ENCODE measurements around the gene SIX5. TPM values are rescaled to one million over a fixed set of nuclear protein-coding genes. Genes with fewer than 3 reads are reported as not detected.
A peak's percentile ranks its signal among the peaks of the same experiment; 100 is the strongest.

The SIX5 gene
- total RNA-seq, 1 experiment from 2014 or later: 38.7 TPM

DNA sequence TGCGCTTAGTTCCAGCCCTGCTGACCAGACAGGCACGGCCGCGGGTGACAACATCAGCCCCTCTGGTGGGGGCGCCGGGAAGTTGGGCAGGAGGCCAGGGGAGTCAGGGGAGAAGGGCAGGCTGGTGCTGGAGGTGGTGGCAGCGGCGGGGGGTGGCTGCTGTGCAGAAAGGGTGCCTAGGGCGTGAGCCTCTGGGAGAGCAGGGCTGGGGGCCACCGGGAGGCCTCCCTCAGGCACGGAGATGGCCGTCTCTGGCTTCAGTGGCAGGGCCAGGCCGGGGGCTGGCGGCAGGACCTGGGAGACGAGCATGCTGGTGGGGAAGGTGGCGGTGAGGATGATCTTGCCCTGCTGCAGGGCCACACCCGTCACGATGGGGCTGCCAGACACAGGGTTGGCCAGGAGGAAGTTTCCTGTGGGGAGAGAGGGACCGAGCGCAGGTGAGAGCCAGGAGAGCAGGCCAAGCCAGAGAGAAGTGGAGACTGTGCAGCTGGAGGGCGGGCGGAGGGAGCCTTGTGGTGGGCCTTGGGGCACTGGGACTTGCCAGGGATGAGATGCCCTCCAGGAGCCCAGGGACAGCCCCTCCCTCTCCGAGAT lies 3.3 kb downstream of the SIX5 start:
- no peak overlapping the region; the same call in 1 of the 2 replicates for H3K27ac ChIP-seq (ENCODE audit: low read length)
- POLR2A ChIA-PET: no interaction called here
- H3K4me3 ChIP-seq (ENCODE audit: low read depth in 2 of 2, low read length in 2 of 2): no peak overlapping the region
- no peaks in the 10 kb centered on the region for H3K27me3 ChIP-seq (ENCODE audit: control insufficient read depth, insufficient read depth, low read length)
- TF ChIP-seq, protein P1, sequence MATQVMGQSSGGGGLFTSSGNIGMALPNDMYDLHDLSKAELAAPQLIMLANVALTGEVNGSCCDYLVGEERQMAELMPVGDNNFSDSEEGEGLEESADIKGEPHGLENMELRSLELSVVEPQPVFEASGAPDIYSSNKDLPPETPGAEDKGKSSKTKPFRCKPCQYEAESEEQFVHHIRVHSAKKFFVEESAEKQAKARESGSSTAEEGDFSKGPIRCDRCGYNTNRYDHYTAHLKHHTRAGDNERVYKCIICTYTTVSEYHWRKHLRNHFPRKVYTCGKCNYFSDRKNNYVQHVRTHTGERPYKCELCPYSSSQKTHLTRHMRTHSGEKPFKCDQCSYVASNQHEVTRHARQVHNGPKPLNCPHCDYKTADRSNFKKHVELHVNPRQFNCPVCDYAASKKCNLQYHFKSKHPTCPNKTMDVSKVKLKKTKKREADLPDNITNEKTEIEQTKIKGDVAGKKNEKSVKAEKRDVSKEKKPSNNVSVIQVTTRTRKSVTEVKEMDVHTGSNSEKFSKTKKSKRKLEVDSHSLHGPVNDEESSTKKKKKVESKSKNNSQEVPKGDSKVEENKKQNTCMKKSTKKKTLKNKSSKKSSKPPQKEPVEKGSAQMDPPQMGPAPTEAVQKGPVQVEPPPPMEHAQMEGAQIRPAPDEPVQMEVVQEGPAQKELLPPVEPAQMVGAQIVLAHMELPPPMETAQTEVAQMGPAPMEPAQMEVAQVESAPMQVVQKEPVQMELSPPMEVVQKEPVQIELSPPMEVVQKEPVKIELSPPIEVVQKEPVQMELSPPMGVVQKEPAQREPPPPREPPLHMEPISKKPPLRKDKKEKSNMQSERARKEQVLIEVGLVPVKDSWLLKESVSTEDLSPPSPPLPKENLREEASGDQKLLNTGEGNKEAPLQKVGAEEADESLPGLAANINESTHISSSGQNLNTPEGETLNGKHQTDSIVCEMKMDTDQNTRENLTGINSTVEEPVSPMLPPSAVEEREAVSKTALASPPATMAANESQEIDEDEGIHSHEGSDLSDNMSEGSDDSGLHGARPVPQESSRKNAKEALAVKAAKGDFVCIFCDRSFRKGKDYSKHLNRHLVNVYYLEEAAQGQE (IDR thresholded peaks at IDR 0.05; ENCODE audit: insufficient read depth in 1 of 2, low read depth in 2 of 2, low read length in 1 of 2): no peak
- TF ChIP-seq POLR2AphosphoS5 (IDR thresholded peaks at IDR 0.05; ENCODE audit: low read depth, low read length) (no peak), SIN3A (IDR thresholded peaks at IDR 0.05; ENCODE audit: borderline replicate concordance, insufficient read depth, low read depth, low read length) (no peak), TCF7L2 (IDR thresholded peaks at IDR 0.05; ENCODE audit: low read depth, low read length) (no peak)
- TF ChIP-seq, protein P2, sequence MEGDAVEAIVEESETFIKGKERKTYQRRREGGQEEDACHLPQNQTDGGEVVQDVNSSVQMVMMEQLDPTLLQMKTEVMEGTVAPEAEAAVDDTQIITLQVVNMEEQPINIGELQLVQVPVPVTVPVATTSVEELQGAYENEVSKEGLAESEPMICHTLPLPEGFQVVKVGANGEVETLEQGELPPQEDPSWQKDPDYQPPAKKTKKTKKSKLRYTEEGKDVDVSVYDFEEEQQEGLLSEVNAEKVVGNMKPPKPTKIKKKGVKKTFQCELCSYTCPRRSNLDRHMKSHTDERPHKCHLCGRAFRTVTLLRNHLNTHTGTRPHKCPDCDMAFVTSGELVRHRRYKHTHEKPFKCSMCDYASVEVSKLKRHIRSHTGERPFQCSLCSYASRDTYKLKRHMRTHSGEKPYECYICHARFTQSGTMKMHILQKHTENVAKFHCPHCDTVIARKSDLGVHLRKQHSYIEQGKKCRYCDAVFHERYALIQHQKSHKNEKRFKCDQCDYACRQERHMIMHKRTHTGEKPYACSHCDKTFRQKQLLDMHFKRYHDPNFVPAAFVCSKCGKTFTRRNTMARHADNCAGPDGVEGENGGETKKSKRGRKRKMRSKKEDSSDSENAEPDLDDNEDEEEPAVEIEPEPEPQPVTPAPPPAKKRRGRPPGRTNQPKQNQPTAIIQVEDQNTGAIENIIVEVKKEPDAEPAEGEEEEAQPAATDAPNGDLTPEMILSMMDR (IDR thresholded peaks at IDR 0.05): no peak
- DNase-seq (ENCODE audit: low read depth, low spot score) (no peak), ATAC-seq (no peak)
- no peaks in the 10 kb centered on the region for H3K9me3 ChIP-seq (ENCODE audit: control insufficient read depth, insufficient read depth, low read depth, low read length)
- H3K4me1 ChIP-seq (ENCODE audit: control insufficient read depth, insufficient read depth, low read length): peaks cover 22% of the 10 kb centered on the region
- intact Hi-C loops (cut with micrococcal nuclease; ENCODE audit: unreplicated experiment) (loop anchor here (10.0 kb wide), 1 partner anchor 61 kb away; no protein-coding TSS in a partner anchor), in situ Hi-C loops (cut with HindIII; ENCODE audit: low pct_unique_long_range_greater_than_20kb, low sequenced_read_pairs) (no loop called here)
- CTCF ChIA-PET: no interaction called here
- H3K36me3 ChIP-seq (ENCODE audit: control insufficient read depth, insufficient read depth, low read length): no peaks in the 10 kb centered on the region
- no TSS peak for BruUV-seq (replicated peaks)

DNA sequence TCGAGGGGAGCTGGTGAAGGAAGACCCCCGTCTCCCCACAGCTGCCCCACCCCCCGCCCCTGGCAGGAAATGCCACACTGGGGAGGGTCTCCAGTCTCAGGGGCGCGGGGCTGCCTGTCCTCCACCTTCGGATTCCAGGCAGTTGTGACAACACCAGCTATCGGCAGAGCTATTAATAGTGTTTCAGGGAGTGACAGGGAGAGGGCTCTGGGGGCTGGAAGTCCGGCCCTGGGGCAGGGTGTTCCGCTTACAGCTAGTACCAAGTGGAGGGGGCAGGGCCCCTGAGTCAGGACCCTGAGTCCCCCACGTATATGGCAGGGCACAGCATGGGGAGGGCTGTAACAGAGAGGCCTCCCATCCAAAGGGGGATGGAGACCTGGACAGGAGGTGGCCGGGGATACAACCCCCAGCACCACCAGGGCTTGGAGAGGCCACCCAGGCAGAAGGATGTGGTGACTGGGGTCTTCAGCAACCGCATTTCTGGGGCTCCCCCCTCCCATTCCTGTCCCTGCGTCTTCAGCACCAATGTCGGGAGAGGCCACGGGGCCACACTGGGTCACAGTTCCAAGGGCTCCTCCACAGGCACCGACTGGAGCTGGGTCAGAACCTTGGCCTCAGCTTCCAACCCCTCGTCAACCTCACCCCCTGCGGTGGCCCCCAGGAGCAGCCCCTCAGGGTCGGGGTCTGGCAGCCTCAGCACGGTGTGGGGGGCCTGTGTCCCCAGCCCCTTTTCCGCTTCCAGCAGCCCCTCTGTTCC lies 3.9 kb downstream of the SIX5 start:
- BruUV-seq (replicated peaks): TSS peak; percentile 67
- DNase-seq (ENCODE audit: low read depth, low spot score): no peak

More for the DNA sequence above, 3.9 kb downstream of the SIX5 start:
- ChIA-PET POLR2A (no interaction called here), CTCF (no interaction called here)
- Histone ChIP-seq H3K27me3 (ENCODE audit: control insufficient read depth, insufficient read depth, low read length) (no peaks in the 10 kb centered on the region), H3K36me3 (ENCODE audit: control insufficient read depth, insufficient read depth, low read length) (no peaks in the 10 kb centered on the region), H3K4me3 (ENCODE audit: low read depth in 2 of 2, low read length in 2 of 2) (no peak overlapping the region), H3K4me1 (ENCODE audit: control insufficient read depth, insufficient read depth, low read length) (peaks cover 22% of the 10 kb centered on the region), H3K27ac (ENCODE audit: low read length) (0 out of 2 replicates have a peak overlapping the region, but pooled peaks have one; percentile 17), H3K9me3 (ENCODE audit: control insufficient read depth, insufficient read depth, low read depth, low read length) (no peaks in the 10 kb centered on the region)
- in situ Hi-C loops (cut with HindIII; ENCODE audit: low pct_unique_long_range_greater_than_20kb, low sequenced_read_pairs) (no loop called here), intact Hi-C loops (cut with micrococcal nuclease; ENCODE audit: unreplicated experiment) (loop anchor here (10.0 kb wide), 1 partner anchor 60 kb away; no protein-coding TSS in a partner anchor)
- TF ChIP-seq, protein P1 (IDR thresholded peaks at IDR 0.05; ENCODE audit: insufficient read depth in 1 of 2, low read depth in 2 of 2, low read length in 1 of 2): no peak
- TF ChIP-seq SIN3A (IDR thresholded peaks at IDR 0.05; ENCODE audit: borderline replicate concordance, insufficient read depth, low read depth, low read length) (no peak), TCF7L2 (IDR thresholded peaks at IDR 0.05; ENCODE audit: low read depth, low read length) (no peak)
- no peak for ATAC-seq
